ENCODE measurements around the gene OR4B1. TPM values are rescaled to one million over a fixed set of nuclear protein-coding genes. Genes with fewer than 3 reads are reported as not detected.

OR4B1 gene
- total RNA-seq, 1 experiment from 2014 or later: not detected

DNA sequence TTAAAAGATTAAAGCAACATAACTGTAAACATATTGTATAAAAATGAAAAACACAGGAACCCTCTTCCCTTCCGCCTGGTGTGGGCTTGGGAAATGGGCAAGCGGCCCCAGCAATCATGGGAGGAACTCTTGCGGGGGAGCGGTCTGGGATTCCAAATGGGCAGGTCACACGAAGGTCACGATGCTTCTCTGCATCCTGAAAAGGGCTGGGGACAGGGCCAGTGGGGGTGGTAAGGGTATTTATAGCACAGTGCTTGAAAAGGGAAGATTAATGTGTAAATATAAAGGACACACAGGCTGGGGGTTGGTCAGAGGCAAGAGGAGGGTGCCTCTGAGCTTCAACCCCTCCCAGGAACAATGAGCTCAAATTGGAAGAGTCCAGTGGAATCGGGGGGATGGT lies 46.9 kb upstream of the OR4B1 start:
- Histone ChIP-seq H3K9me3 (ENCODE audit: control insufficient read depth, low read depth, low read length) (no peaks in the 10 kb centered on the region), H3K27me3 (ENCODE audit: insufficient read depth, low read length) (no peaks in the 10 kb centered on the region), H4K91ac (ENCODE audit: insufficient read length, low read depth, low read length) (no peak overlapping the region), H3K23ac (ENCODE audit: insufficient read length, low read depth, low read length) (no peak overlapping the region), H2BK120ac (ENCODE audit: low read depth, low read length, poor library complexity, severe bottlenecking) (no peak overlapping the region), H3K27ac (ENCODE audit: insufficient read length, low read depth, low read length) (no peak overlapping the region), H3K4me1 (ENCODE audit: insufficient read depth, low read length) (no peaks in the 10 kb centered on the region), H3K79me1 (ENCODE audit: insufficient read depth, low read depth, low read length, poor library complexity, severe bottlenecking) (no peaks in the 10 kb centered on the region), H3K9ac (ENCODE audit: extremely low read depth, insufficient read length, low read length) (no peak overlapping the region), H4K8ac (replicated peaks; ENCODE audit: insufficient read length, low read depth, low read length) (no peak overlapping the region), H4K5ac (ENCODE audit: insufficient read length, low read depth, low read length) (no peak overlapping the region), H2BK12ac (ENCODE audit: insufficient read length, low read depth, low read length) (no peak overlapping the region), H3K18ac (ENCODE audit: insufficient read length, low read depth, low read length) (no peak overlapping the region), H3K14ac (ENCODE audit: insufficient read depth, low read length) (no peak overlapping the region), H4K20me1 (ENCODE audit: control insufficient read depth, insufficient read depth, insufficient read length) (no peaks in the 10 kb centered on the region), H3K4ac (ENCODE audit: low read depth, low read length) (no peak overlapping the region), H2AFZ (ENCODE audit: low read length) (no peak overlapping the region), H2BK20ac (ENCODE audit: low read depth, low read length, poor library complexity, severe bottlenecking) (no peak overlapping the region), H3K56ac (ENCODE audit: insufficient read length, low read depth, low read length) (no peak overlapping the region), H3K23me2 (ENCODE audit: insufficient read length, low read depth, low read length, poor library complexity, severe bottlenecking) (no peaks in the 10 kb centered on the region), H3K4me2 (ENCODE audit: insufficient read depth, insufficient read length, low read length) (no peak overlapping the region), H3T11ph (ENCODE audit: low read length) (no peak overlapping the region), H2AK5ac (ENCODE audit: insufficient read length, low read length) (no peak overlapping the region), H2BK5ac (ENCODE audit: insufficient read length, low read length) (no peak overlapping the region), H2BK15ac (ENCODE audit: low read depth, low read length) (no peak overlapping the region), H3K79me2 (ENCODE audit: insufficient read depth, low read length) (no peaks in the 10 kb centered on the region)
- H3K27ac Mint-ChIP-seq: peak overlapping the region in 1 of 3 experiments; percentile 62; a peak in 1 of 7 replicates
- peaks cover 0 to 6% of the 10 kb centered on the region in 2 experiments; a peak in 3 of 5 replicates for H3K9me3 Mint-ChIP-seq
- DNase-seq: no peak
- WGBS (ENCODE audit: extremely low coverage, insufficient read length, low lambda C conversion rate): no CpG with 5 or more reads among the region's 7 CpGs
- H3K4me3 Mint-ChIP-seq: no peak overlapping the region
- no peaks in the 10 kb centered on the region for H3K27me3 Mint-ChIP-seq (ENCODE audit: low read depth)
- H3K36me3 Mint-ChIP-seq (ENCODE audit: insufficient read depth in 1 of 3, low read depth in 3 of 3): peaks cover 0 to 3% (median 2%) of the 10 kb centered on the region in 3 experiments; a peak in 4 of 7 replicates
- TF ChIP-seq, protein P1, sequence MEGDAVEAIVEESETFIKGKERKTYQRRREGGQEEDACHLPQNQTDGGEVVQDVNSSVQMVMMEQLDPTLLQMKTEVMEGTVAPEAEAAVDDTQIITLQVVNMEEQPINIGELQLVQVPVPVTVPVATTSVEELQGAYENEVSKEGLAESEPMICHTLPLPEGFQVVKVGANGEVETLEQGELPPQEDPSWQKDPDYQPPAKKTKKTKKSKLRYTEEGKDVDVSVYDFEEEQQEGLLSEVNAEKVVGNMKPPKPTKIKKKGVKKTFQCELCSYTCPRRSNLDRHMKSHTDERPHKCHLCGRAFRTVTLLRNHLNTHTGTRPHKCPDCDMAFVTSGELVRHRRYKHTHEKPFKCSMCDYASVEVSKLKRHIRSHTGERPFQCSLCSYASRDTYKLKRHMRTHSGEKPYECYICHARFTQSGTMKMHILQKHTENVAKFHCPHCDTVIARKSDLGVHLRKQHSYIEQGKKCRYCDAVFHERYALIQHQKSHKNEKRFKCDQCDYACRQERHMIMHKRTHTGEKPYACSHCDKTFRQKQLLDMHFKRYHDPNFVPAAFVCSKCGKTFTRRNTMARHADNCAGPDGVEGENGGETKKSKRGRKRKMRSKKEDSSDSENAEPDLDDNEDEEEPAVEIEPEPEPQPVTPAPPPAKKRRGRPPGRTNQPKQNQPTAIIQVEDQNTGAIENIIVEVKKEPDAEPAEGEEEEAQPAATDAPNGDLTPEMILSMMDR (conservative IDR thresholded peaks at IDR 0.05): no peak
- no peaks in the 10 kb centered on the region for H3K4me1 Mint-ChIP-seq

Measured in H9 (cell line).